GM10248 (cell line): ENCODE measurements around the gene MMADHC.
A peak's percentile ranks its signal among the peaks of the same experiment; 100 is the strongest.

Source experiments
- CTCF ChIA-PET: fragments of 300-600 bp; sonication (Branson Sonifier 250); formaldehyde crosslinking; extraction: SDS; loops from one replicate; lab custom pipeline; 2021; ENCODE audit warnings: antibody characterized with exemption; lab: Yijun Ruan, JAX
- POLR2A ChIA-PET: fragments of 350-650 bp; sonication (Branson Sonifier 250); formaldehyde crosslinking; extraction: SDS; loops from one replicate; lab custom pipeline; 2020; ENCODE audit warnings: antibody characterized with exemption; lab: Yijun Ruan, JAX
- DNase-seq: peaks from one replicate; pipeline ENCODE4 v3.0.0; 2012; ENCODE audit errors: extremely low spot score
- TF ChIP-seq, protein P1 (sequence below): IDR thresholded peaks from 2 replicates; pipeline ENCODE4 v1.5.1; 2012; ENCODE audit warnings: mild to moderate bottlenecking, low read depth; ENCODE audit errors: extremely low read depth, missing control alignments, control extremely low read depth

The MMADHC gene

DNA sequence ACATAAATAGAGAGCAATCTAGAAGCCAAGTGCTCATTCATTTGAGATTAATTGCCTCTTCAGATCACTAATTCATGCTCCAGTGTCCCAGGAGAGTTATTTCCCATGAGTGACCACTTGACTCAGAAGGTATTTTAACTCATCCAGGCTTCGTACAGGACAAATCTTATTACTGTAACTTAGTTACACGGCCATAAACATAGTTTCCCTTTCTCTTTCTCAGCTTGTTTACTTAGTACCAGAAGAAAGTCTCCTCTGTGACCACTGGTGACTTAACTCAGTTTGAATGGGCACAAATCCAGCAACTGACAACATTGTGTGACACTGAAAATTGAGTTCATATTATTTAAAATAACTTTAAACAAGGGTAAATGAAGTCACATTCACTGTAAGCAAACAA is 25.3 kb downstream of the MMADHC start:
- DNase-seq: no peak
- ChIA-PET CTCF (interaction anchor here (0.8 to 5.3 kb wide), 6 partner anchors 10 to 559 kb away, joined by 3 to 125 read pairs (median 8); partner anchors contain the start of gene MMADHC), POLR2A (no interaction called here)
- TF ChIP-seq, protein P1, sequence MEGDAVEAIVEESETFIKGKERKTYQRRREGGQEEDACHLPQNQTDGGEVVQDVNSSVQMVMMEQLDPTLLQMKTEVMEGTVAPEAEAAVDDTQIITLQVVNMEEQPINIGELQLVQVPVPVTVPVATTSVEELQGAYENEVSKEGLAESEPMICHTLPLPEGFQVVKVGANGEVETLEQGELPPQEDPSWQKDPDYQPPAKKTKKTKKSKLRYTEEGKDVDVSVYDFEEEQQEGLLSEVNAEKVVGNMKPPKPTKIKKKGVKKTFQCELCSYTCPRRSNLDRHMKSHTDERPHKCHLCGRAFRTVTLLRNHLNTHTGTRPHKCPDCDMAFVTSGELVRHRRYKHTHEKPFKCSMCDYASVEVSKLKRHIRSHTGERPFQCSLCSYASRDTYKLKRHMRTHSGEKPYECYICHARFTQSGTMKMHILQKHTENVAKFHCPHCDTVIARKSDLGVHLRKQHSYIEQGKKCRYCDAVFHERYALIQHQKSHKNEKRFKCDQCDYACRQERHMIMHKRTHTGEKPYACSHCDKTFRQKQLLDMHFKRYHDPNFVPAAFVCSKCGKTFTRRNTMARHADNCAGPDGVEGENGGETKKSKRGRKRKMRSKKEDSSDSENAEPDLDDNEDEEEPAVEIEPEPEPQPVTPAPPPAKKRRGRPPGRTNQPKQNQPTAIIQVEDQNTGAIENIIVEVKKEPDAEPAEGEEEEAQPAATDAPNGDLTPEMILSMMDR: no peak

DNA sequence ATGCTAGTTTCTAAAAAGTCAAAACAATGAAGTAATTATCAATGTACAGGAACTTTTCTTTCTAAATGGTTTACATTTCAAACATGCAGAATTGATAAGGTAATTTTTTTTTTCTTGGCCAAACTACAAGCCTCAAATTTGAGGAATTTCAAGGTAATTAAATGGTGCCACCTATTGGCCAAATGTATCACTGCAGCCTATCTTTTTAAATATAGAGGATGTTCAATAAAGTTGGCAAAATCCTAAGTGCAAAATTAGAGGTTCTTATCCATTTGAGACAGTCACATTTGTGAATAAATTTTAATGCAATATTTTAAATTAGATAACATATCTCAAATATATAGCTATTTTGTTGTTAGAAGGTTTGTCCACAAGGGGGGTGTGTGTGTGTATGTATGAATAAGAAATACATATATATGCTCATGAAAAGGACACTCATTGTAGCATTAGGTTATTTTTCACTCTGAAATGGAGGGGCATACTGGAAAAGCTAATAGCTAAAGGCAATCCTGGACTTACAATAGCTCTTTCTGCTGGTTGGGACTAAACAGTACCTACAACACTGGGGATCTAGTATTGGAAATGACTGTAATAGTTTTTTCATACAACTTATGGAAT is 26.2 kb downstream of the MMADHC start:
- DNase-seq: peak; percentile 22
- ChIA-PET CTCF (interaction anchor here (0.7 to 5.3 kb wide), 28 partner anchors 9 to 1677 kb away, joined by 3 to 125 read pairs (median 3); partner anchors contain the start of genes LYPD6B and MMADHC), POLR2A (no interaction called here)
- TF ChIP-seq, protein P1: peak; percentile 72

DNA sequence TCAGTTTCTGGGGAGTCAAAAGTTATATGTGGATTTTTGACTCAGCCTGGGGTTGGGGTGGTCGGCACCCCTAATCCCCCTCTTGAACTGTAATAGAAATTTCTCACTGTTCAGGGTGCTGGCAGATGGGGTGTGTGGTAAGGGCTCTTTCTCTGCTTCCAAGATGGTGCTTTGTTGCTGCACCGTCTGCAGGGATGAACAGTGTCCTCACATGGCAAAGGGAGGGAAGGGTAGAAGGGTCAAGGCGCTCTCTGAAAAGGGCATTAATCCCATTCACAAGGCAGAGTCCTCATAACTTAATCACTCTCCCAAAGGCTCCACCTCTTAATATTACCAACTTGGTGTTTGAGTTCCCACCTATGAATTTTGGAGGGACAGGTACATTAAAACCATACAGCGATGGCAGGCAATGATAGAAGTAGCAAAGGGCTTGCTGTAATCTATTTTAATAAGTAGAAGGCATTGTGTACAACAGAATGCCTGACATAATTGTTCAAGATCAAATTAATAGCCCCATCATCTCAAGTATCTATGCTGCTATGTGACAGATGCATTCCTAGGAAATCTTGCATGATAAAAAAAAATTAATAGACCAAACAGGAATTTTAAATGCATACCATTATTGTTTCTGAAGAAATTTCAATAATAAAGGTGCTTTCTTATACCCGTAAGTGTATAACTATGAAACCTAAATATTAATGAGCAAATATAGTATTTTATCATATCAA is 28.1 kb downstream of the MMADHC start:
- POLR2A ChIA-PET: no interaction called here
- CTCF ChIA-PET: interaction anchor here (2.4 to 5.3 kb wide), 2 partner anchors 13 to 543 kb away, joined by 18 to 125 read pairs; no protein-coding TSS in a partner anchor
- no peak for DNase-seq
- TF ChIP-seq, protein P1: no peak

DNA sequence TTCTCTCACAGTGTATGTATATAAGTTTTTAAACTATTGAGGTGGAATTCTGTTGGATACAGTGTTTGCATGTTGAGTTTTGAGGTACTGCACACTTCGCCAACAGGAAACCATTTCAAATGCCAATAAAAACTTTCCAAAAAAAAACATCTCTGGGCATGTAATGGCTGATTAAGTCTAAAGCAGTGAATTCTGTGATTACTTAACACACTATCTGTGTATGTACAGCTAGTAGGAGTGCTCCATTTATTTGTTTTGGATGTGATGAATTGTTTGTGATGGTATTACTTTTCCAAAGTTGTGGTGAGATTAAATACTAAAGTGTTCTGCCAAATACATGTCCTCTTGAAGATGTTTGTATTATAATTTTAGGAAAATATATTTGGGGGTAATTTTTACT is 31.1 kb downstream of the MMADHC start:
- ChIA-PET POLR2A (no interaction called here), CTCF (interaction anchor here (5.5 kb wide), 1 partner anchor 539 kb away, joined by 35 read pairs; no protein-coding TSS in a partner anchor)
- TF ChIP-seq, protein P1: no peak
- DNase-seq: no peak

DNA sequence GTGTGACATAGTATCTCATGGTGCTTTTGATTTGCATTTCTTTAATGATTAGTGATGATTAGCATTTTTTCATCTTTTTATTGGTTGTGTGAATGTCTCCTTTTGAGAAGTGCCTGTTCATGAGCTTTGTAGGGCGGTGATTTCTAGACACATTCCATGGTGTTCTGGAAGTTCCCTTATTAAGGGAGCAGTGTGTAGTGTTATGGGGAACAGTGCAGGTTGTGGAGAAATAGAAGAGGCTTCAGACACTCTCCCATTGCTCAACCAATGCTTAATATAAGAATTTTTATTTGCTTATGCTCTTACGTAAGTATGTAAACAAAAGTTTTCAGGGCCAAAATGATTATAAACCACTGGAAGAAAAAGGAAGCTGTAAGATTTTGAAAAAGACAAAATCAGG is 34.7 kb downstream of the MMADHC start:
- ChIA-PET POLR2A (no interaction called here), CTCF (interaction anchor here (1.4 to 5.5 kb wide), 3 partner anchors 9 to 535 kb away, joined by 4 to 35 read pairs (median 12); no protein-coding TSS in a partner anchor)
- TF ChIP-seq, protein P1: no peak
- DNase-seq: no peak

DNA sequence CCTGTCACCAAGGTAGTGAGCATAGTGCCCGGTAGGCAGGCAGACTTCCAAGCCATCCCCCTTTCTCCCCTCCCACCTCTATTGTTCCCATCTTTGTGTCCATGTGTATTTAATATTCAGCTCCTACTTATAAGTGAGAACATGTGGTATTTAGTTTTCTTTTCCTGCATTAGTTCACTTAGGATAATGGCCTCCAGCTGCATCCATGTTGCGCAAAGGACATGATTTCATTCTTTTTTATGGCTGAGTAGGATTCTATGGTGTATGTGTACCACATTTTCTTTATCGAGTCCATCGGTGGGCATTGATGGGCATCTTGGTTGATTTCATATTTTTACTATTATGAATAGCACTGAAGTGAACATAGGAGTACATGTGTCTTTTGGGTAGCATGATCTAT is 35.3 kb downstream of the MMADHC start:
- ChIA-PET POLR2A (no interaction called here), CTCF (interaction anchor here (1.4 to 5.5 kb wide), 3 partner anchors 9 to 535 kb away, joined by 4 to 35 read pairs (median 12); no protein-coding TSS in a partner anchor)
- no peak for DNase-seq
- TF ChIP-seq, protein P1: no peak
